ENCODE data around the gene NOX5.
"Not testable (repeated sequence)": the region's sequence is repeated elsewhere in the genome, so short reads cannot be mapped to it uniquely, and the experiment has no call there.

Gene NOX5, protein sequence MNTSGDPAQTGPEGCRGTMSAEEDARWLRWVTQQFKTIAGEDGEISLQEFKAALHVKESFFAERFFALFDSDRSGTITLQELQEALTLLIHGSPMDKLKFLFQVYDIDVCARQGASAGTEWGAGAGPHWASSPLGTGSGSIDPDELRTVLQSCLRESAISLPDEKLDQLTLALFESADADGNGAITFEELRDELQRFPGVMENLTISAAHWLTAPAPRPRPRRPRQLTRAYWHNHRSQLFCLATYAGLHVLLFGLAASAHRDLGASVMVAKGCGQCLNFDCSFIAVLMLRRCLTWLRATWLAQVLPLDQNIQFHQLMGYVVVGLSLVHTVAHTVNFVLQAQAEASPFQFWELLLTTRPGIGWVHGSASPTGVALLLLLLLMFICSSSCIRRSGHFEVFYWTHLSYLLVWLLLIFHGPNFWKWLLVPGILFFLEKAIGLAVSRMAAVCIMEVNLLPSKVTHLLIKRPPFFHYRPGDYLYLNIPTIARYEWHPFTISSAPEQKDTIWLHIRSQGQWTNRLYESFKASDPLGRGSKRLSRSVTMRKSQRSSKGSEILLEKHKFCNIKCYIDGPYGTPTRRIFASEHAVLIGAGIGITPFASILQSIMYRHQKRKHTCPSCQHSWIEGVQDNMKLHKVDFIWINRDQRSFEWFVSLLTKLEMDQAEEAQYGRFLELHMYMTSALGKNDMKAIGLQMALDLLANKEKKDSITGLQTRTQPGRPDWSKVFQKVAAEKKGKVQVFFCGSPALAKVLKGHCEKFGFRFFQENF

DNA sequence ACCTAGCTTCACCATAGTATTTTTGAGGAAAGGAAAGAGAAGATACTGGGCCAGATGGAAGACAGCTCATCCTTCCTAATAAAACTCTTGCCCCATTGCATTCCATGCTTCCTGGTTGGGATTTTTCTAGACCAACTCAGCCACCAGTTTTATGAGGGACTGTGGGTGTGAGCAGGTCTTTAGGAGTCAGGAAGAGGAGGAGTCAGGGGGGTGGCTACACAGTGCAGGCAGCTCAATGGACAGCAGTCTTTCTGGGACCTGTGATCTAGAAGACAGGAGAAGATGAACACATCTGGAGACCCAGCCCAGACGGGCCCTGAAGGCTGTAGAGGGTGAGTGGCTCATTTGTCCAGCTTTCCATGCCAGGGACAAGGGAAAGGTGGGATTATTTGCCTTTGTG, at the start of gene NOX5:
TSS of gene NOX5 (plus strand) at position 242 of the 400 bp plus-strand sequence. CDS start at position 283, 41 bp downstream.
- DNase-seq, result peak; percentile 83

DNA sequence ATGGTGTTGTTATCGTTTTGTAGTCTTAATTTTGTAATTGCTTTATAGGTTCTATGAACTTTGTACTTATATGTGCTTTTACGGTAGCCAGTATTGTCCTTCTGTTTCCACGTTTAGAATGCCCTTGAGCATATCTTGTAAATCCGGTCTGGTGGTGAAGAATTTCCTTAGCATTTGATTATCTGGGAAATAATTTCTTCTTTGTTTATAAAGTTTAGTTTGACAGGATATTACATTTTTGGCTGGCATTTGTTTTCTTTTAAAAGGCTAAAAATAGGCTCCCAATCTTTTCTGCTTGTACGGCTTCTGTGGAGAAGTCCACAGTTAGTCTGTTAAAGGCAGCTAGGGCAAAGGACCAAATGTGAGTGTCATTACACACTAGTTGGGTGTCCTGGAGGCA, 47.5 kb upstream of the NOX5 start:
- no peak for DNase-seq

DNA sequence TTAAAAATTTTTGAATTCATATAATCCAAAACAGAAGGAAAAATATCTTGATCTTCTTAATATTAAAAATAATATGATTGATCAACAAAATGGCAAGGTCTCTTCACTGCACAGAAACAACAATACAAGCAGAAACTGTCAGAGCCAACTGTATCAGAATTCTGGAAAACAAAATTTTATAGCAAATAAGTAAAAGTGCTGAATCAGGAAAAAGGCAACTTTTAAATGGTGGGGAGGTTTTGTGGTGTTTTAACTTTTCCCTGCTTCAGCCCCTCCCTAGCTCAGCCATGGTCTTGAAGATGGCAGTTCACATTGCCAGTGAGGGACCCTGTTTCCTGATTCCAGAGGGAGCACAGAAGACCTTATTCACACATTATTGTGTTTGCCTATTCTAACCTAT, 46.5 kb upstream of the NOX5 start:
- DNase-seq, result no peak

DNA sequence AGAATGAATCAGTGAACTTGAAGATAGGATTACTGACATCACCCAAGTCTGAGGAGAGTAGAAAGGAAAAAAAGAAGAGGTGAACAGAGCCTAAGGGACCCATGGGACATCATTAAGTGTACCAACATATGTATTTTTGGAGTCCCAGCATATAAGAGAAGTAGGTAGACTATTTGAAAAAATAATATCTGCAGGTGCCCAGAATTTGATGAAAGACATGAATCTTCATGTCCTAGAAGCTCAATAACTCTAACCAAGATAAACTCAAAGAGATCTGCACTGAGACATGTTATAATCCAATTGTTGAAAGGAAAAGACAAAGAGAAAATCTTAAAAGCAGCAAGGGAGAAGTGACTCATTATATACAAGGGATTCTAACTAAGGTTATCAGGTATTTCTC, 45.2 kb upstream of the NOX5 start:
- DNase-seq, result no peak

DNA sequence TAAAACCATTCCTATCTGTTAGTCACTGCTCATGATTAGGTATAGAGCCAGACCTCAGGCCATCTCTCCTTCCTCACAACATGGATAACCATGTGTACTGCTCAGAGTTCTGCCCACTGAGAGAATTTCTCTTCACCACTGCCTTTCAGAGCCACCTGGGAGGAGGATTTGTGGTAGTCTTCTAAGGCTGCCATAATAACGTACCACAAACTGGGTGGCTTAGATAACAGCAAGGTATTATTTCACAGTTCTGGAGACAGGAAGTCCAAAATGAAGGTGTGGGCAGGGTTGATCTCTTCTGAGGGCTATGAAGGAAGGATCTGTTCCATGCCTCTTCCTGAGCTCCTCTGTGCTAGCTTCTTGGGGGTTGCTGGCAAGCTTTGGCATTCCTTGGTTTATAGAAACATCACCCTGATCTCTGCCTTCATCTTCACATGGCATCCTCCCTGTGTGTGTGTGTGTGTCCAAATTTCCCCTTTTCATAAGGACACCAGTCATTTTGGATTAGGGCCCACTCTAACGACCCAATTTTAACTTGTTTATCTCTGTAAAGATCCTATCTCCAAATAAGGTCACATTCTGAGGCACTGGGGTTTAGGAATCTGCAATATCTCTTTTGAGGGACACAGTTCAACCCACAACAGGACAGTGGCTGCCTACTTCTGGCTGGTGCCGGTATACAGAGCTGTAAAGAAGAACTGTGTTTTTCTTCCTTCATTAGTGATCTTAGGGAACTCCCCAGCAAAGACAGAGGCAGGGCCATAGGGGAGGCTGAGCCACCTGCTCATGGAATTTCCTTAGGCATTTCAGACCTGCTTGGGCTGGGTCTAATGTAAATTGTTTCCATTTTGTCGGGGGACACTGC, 42.1 kb upstream of the NOX5 start:
- DNase-seq, result no peak

DNA sequence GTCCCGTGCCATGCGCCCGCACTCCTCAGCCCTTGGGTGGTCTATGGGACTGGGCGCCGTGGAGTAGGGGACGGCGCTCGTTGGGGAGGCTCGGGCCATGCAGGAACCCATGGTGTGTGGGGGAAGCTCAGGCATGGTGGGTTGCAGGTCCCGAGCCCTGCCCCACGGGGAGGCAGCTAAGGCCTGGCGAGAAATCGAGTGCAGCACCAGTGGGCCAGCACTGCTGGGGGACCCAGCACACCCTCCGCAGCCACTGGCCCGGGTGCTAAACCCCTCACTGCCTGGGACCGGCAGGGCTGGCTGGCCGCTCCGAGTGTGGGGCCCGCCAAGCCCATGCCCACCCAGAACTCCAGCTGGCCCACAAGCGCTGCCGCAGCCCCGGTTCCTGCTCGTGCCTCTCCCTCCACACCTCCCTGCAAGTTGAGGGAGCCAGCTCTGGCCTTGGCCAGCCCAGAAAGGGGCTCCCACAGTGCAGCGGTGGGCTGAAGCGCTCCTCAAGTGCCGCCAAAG, 38.8 kb upstream of the NOX5 start:
- not testable (repeated sequence) for DNase-seq

DNA sequence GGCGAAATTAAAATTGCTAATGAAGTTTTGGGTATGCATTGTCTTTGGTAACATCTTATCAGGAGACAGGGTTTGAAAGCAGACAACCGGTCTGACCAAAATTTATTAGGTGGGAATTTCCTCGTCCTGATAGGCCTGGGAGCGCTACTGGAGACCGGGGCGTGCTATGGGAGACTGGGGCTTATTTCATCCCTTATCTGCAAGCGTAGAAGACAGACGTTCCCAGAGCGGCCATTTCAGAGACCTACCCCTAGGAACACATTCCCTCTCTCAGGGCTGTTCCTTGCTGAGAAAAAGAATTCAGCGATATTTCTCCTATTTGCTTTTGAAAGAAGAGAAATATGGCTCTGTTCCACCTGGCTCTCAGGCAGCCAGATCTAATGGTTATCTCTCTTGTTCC, 37.1 kb upstream of the NOX5 start:
- not testable (repeated sequence) for DNase-seq

DNA sequence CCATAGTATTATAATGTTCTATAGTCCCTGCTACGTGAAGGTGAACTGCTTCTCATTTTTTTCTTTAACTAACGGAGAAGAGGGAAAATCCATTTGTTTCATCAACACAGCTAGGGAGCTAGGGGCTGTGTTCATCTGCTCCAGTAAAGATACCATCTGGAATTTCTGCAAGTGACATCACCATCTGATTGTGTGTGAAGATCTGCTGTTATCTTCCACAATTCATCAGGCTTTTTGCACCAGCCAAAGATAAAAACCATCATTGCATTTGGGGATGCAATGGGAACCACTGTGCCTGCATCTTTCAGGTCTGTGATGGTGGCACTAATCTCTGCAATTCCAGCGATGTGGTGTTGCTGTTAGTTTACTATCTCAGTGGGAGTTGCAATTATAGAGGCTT, 35.5 kb upstream of the NOX5 start:
- DNase-seq, result no peak

DNA sequence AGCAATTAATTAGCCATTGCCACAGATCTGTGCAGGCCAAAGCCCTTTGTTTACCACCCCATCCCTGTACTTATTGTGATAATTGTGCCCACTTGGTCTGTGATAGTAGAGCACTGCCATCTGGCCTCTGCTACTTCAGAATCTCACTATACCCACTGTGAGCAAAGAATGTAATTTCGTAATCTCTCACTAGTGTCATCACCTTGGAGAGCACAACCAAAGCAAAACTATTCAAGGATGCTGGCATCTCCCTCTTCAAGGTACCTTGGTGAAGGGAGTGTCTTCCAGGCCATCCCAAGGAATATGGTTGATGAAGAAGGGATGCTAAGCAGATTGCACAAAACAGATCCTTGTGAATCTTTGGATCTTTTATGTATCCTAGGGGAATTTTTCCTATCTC, 34.7 kb upstream of the NOX5 start:
- DNase-seq, result no peak

DNA sequence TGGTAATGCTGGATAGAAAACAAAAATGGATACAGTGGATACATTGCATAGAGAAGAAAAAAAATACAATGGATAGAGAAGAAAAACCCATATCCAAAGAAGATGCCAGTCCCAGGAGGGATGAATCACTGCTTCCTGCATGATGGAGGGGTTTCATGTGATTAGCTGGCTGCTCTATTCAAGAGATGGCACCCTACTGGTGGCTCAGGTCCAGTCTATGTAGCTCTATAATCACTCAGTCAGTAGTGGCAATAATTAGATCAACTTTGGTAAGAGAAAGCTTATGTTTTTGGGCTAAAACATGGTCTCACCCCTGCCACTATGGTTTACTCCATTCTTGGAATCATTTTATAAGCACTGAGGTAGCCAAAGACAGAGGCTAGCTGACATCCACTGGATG, 33.7 kb upstream of the NOX5 start:
- DNase-seq, result no peak

DNA sequence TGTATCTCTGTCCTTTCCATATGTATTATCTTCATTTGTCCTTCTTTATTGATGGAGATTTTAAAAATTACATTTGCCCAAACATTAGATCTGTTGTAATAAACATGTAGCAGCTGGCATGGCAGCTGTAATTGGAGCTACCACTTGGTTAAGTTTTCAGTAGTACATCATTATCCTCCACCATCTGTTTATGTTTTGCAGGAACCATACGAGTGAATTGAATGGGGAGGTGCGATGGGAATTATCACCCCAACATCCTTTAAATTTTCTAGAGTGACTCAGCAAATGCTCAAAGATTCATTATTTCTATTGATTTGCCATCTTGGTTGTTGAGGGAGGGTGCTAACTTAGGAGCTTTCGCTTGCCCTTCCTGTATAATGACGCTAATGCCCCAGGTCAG, 32.6 kb upstream of the NOX5 start:
- DNase-seq, result no peak

DNA sequence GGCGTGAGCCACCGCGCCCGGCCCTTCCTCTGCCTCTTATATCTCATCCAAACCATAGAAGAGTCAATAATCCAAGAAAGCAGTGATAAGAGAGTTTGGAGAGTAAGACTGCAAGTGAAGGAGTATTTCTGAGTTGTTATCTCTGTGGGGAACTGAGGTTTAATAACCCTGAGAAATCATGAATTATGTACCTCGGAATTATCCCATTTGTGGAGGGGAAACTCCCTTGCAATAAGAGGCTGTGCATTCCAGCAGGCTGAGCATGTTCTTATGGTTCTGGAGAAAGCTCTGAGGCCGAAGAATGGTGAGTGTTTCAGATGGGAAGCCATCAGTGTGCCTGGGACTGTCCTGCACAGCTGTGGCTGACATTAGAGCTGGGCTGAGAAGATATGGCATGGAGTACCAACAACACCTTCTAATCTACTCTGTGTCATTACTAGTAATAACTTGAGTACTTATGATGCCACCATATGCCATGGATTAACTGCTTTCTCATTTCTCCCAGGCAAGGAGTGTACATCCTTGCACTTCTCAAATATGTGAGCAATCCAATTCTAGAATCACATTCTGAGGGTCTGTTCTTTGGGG, 31.4 kb upstream of the NOX5 start:
- DNase-seq, result no peak

DNA sequence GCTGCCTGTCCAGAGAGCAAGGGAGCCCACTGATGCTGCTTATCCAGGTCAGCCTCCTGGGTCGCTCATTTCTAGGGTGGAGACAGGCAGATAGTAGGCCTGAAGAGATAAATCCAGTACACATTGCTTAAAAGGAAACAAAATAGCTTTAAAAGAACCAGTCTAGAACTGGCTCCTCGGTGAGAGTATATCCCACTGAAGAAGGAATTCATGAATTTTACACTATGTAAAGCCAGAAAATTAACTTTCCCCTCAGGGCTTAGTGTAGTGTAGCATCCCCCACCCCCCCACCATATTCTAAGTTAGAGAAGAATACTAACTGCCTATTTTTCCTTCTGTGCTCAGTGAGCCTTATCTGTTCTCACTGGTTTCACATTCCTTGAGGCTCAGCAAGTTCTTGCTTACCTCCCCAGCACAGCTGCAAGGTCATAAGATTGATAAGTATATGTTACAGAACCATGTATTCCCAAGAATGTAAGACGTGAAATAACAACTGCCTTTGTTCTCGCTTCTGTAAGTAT, 30.5 kb upstream of the NOX5 start:
- DNase-seq, result no peak

DNA sequence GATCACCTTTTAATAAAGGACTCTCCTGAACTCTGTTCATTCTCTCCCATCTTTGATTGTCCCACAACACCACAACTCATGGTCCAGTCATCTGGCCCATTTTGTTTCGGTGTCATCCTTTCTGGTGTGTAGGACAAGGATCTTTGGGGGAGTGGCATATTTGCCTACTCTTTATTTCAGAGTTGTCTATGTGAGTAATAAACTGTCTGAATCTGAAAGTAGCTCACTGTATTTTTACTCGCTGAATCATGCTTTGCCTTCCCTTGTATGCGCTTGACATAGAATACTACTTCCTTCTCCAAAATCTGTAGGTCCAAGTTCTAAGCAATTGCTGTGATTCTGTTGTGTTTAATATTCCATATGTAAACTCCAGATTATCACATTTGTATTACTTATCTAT, 29.9 kb upstream of the NOX5 start:
- no peak for DNase-seq

DNA sequence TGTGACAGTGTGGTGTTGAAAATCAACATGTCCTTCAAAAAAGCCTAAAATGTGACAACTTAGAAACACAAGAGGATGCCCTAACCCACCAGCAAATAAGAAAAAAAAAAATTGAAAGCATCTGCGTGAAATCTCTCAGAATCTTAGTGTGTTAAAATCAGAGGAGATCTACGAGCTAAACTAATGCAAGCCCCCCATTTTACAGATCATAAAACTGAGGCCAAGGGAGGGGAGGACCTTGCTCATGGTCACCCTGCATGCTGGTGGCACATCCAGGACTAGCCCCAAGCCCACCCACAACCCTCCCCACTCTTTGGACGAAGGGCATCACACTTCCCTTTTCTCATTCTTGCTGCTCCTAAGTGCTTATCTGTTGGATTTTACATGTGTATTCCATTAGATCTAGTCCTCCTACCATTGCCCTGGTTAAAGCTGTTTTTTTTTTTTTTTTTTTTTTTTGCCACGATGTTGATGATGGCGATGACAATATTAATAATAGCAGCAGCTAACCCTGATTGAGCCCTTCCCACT, 29.1 kb upstream of the NOX5 start:
- DNase-seq, result no peak

DNA sequence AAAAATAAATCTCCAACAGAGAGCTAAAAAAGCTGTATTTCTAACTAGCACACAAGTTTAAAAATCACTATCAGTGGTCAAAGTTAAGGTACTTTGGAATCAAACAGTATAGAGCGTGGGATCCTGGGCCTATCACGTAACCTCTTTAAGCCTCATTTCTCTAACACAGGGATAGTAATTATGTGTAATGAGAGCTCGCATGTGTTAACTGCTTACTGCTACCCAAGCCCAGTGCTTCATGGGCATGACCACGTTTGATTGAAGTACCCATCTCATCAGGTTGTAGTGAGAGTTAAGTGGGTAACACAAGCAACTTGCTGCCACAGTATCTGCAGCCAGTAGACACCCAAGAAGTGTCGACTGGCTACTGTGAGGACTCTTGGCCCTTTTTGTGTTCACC, 28.2 kb upstream of the NOX5 start:
- DNase-seq, result no peak

DNA sequence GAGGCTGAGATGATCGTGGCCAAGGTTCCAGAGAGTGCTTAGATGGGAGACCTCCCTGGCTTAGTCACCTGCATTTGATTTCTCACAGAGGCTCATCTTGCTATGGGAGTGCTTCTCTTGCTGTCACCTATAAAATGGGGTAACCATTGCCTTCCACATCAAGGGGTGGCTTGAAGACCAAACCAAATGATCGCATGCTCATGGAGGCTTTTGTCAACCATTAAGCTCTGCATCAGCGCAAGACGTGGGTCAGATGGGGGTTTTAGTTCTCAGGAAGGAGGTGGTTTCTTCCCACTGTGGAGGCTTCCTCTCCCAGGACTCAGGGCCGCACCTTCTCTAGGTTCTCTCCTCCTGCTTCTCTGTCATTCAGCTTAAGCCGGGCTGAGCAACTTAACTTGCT, 27.4 kb upstream of the NOX5 start:
- DNase-seq, result no peak

DNA sequence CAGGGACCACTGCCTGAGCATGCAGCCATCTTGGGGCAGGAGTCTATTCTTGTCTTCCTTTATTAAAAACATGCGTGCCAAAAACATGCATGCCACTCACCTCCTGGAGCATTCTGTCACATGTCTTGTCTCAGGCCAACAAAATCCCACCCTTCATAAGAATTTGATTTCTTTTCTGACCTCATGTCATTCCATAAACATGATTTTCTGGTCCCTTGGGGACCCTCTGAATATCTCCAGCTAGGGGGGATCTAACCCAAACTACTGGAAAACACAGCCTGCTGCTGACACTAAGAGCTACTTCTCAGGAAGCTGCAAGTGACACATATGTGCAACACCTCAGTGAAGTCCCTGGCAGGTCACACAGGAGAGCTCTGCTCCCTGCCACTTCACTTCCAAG, 26.8 kb upstream of the NOX5 start:
- peak; percentile 8 for DNase-seq

DNA sequence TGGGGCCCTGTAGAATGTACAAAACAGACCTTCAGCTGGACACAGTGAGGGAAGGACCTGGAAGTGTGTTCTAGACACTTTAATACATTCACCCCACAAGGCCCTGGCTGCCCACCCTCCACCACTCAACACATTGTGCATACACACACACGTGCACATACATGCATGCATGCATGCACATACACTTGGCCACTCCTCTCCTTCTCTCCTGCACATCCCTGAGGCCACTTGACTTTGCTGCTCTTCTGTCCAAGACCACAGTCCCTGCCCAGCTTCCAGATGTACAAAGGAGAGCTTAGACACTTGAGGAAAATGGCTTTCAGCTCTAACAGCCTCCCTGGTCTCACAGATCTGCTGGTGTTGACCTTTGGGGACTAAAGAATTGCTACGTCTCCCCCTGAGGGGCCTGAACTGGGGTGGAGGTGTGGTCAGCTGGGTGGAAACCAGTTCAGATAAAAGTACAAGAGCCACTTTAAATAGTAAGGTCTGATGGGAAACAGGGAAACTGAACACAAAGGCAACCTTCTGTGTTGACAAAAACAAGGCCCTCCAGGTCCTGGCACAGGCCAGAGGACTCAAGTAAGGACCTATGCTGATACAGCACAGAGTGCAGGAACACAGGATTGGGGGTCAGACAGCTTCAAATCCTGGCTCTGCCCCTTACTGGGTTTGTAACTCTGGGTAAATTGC, 24.8 kb upstream of the NOX5 start:
- no peak for DNase-seq

DNA sequence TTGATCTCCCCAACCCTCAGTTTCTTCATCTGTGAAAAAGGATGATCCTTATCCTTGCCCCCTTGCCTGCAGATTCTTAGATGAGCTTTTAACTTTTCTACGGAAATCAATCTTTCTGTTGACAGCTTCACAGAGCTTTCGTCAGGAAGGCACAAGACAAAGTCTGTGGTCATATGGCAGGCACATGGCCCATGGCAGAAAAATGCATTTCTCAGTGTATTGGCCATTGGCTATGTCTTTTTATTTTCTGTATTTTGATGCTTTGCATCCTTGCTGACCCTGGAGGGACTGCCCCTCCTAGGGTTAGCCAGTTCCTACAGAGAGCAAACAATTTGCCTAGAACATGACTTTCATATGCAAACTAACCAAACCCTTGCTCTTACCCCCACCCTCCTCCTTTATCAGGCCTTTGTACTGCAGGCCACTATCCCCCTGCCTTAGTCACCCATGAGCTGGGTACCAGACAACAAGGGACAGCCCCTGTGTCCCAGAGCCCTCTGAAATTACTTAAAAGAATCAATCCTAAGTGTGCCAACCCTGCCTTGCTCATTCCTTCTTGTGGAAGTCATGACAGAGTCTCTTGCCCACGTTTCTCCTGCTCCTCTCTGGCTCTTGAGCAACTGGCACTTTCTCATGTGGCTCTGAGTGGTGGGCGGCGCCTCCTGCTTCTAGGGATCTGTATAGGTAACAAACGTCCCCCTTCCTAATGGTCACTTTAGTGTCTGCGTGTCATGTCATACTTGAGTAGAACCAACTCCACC, 24.1 kb upstream of the NOX5 start:
- no peak for DNase-seq

DNA sequence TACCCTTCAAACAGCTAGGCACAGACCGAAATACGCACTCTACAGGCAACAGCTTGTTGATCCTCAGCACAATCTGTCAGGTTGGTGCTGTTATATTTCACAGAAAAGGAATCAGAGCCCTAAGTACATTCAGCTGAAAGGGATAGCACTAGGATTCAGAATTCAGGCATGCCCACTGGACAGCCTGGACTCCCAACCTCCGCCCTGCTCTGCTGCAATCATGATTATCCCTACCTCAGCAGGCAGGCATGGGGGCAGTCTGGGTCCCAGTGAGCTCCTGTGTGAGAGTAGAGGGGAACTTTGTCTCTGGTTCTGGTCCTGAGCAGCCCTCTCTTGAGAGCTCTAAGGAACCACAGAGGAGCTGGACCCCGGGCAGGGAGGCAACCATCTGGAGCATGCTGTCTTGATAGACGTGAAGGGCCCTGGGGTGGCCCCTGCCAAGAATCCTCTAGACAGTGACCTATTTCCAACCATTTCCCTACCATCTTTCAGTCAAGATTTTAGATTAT, 23.4 kb upstream of the NOX5 start:
- no peak for DNase-seq
